Measurements from ENCODE around the gene USP54.

DNA sequence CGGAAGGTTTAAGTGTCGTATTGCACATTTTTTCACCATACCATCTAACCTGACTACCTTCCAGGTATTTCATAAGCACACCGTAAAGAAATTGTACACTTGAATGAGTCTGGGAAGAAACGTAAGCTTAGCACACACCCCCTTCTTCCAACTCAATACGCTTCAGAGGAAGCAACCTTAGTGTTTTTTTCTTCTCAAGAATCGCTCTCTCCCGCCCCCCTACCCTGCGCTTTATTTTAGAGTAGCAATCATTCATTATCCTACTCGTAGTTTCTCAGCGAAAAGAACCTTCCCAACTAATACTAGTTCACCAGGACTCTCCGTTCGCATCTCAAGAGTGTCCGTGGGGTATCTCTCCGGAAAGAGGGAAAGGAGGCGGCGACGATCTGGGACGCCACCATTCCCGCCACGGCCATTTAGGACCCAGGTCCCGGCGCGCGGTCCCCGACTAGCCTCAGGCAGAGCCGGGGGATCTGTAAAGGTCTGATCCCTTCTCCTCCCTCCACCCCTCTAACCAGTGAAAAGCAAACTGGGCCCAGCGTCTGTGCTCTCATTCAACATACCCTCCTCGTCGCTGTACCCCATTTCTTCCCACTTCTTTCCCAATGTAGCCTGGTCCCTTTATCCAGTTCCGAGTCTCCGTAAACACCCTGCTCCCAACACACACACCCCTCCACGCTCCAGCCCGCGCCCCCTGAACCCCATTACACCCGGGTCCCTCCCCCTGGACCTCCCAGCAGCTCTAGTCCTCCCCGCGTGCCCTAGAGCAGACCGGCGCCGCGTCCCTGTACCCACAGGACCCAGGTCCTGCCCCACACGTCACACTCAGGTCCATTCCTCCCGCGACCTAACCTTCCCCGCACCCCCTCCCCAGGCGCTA, 34.1 kb upstream of the USP54 start:
- TF ChIP-seq, protein P1, sequence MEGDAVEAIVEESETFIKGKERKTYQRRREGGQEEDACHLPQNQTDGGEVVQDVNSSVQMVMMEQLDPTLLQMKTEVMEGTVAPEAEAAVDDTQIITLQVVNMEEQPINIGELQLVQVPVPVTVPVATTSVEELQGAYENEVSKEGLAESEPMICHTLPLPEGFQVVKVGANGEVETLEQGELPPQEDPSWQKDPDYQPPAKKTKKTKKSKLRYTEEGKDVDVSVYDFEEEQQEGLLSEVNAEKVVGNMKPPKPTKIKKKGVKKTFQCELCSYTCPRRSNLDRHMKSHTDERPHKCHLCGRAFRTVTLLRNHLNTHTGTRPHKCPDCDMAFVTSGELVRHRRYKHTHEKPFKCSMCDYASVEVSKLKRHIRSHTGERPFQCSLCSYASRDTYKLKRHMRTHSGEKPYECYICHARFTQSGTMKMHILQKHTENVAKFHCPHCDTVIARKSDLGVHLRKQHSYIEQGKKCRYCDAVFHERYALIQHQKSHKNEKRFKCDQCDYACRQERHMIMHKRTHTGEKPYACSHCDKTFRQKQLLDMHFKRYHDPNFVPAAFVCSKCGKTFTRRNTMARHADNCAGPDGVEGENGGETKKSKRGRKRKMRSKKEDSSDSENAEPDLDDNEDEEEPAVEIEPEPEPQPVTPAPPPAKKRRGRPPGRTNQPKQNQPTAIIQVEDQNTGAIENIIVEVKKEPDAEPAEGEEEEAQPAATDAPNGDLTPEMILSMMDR (IDR thresholded peaks at IDR 0.05): no peak
- TF ChIP-seq, protein P2, sequence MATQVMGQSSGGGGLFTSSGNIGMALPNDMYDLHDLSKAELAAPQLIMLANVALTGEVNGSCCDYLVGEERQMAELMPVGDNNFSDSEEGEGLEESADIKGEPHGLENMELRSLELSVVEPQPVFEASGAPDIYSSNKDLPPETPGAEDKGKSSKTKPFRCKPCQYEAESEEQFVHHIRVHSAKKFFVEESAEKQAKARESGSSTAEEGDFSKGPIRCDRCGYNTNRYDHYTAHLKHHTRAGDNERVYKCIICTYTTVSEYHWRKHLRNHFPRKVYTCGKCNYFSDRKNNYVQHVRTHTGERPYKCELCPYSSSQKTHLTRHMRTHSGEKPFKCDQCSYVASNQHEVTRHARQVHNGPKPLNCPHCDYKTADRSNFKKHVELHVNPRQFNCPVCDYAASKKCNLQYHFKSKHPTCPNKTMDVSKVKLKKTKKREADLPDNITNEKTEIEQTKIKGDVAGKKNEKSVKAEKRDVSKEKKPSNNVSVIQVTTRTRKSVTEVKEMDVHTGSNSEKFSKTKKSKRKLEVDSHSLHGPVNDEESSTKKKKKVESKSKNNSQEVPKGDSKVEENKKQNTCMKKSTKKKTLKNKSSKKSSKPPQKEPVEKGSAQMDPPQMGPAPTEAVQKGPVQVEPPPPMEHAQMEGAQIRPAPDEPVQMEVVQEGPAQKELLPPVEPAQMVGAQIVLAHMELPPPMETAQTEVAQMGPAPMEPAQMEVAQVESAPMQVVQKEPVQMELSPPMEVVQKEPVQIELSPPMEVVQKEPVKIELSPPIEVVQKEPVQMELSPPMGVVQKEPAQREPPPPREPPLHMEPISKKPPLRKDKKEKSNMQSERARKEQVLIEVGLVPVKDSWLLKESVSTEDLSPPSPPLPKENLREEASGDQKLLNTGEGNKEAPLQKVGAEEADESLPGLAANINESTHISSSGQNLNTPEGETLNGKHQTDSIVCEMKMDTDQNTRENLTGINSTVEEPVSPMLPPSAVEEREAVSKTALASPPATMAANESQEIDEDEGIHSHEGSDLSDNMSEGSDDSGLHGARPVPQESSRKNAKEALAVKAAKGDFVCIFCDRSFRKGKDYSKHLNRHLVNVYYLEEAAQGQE (IDR thresholded peaks at IDR 0.05; ENCODE audit: insufficient read depth in 1 of 2, low read depth in 2 of 2, low read length in 1 of 2): no peak
- TF ChIP-seq POLR2AphosphoS5 (IDR thresholded peaks at IDR 0.05; ENCODE audit: low read depth, low read length): no peak
